GM10266 (cell line): ENCODE measurements around the gene ATP6V1F.

Source experiments
- DNase-seq: peaks from one replicate; pipeline ENCODE4 v3.0.0; 2012; ENCODE audit errors: extremely low spot score
- CTCF ChIP-seq: IDR thresholded peaks from 2 replicates; pipeline ENCODE4 v1.5.1; 2012; ENCODE audit warnings: mild to moderate bottlenecking, low read depth; ENCODE audit not compliant: control insufficient read depth, insufficient read depth; ENCODE audit errors: missing control alignments

The ATP6V1F gene

GRCh38 chr7:128902761-128903585, 40.3 kb downstream of the ATP6V1F start:
- no peak for DNase-seq
- no peak for TF ChIP-seq CTCF

- no peak for DNase-seq
- no peak for TF ChIP-seq CTCF
These were observed 41.1 kb downstream of the ATP6V1F start for GRCh38 chr7:128903621-128904361.

- peak; percentile 68 for TF ChIP-seq CTCF
- peak; percentile 87 for DNase-seq
These were observed 41.9 kb downstream of the ATP6V1F start for GRCh38 chr7:128904381-128905197.

- no peak for TF ChIP-seq CTCF
- DNase-seq: no peak
These were observed 43.5 kb downstream of the ATP6V1F start for GRCh38 chr7:128906001-128906765.

GRCh38 chr7:128906766-128907559, 44.3 kb downstream of the ATP6V1F start:
- DNase-seq: no peak
- TF ChIP-seq CTCF: no peak
